ENCODE measurements around the gene PEMT. TPM values are rescaled to one million over a fixed set of nuclear protein-coding genes. Genes with fewer than 3 reads are reported as not detected.

Gene PEMT
- total and polyA plus RNA-seq, 4 donors: 18.7 to 59.1 (median 34.4) TPM

DNA sequence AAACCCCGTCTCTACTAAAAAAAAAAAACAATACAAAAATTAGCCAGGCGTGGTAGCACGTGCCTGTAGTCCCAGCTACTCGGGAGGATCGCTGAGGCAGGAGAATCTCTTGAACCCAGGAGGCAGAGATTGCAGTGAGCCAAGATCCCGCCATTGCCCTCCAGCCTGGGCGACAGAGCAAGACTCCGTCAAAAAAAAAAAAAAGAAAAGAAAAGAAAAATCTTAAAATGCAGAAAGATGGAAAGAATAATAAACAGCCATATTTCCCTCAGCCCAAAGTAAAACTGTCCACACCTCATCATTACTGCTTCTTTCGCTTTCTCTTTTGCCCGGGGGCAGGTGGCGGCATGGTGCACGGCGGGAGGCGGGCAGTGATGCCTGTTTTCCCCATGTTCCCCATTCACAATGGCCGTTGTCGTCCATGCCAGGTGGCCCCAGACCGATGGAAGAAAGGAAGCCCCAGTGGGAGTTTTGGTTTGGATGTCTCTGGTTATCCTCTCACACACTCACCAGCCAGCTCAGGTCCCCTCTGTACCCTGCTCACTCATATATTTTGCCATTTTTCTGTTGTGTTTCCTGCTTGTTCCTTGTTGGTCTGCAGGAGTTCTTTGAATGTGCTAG lies 37.0 kb upstream of the PEMT start:
- H3K27ac ChIP-seq (ENCODE audit: low read depth in 1 of 2, low read length in 1 of 2): no peak overlapping the region
- WGBS, 2 donors: 54 to 58% methylated on average over 17 of the region's 17 CpGs
- ATAC-seq (ENCODE audit: insufficient read depth, low FRiP score): peak; percentile 19
- TF ChIP-seq, protein P1, sequence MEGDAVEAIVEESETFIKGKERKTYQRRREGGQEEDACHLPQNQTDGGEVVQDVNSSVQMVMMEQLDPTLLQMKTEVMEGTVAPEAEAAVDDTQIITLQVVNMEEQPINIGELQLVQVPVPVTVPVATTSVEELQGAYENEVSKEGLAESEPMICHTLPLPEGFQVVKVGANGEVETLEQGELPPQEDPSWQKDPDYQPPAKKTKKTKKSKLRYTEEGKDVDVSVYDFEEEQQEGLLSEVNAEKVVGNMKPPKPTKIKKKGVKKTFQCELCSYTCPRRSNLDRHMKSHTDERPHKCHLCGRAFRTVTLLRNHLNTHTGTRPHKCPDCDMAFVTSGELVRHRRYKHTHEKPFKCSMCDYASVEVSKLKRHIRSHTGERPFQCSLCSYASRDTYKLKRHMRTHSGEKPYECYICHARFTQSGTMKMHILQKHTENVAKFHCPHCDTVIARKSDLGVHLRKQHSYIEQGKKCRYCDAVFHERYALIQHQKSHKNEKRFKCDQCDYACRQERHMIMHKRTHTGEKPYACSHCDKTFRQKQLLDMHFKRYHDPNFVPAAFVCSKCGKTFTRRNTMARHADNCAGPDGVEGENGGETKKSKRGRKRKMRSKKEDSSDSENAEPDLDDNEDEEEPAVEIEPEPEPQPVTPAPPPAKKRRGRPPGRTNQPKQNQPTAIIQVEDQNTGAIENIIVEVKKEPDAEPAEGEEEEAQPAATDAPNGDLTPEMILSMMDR (IDR thresholded peaks at IDR 0.05; ENCODE audit: control extremely low read depth, extremely low read depth): no peak
- no peak overlapping the region for H3K9ac ChIP-seq (ENCODE audit: insufficient read depth in 1 of 2, low read length in 2 of 2)
- peaks cover 0 to 2% (median 0%) of the 10 kb centered on the region in 4 donors for H3K9me3 ChIP-seq (ENCODE audit: control insufficient read depth in 4 of 4, insufficient read depth in 3 of 4, low read length in 3 of 4)
- H3K36me3 ChIP-seq (ENCODE audit: control insufficient read depth in 4 of 4, insufficient read depth in 4 of 4, low read length in 4 of 4): no peaks in the 10 kb centered on the region
- H3K4me1 ChIP-seq (ENCODE audit: control insufficient read depth in 5 of 5, insufficient read depth in 5 of 5, low read length in 5 of 5): peaks cover 0 to 4% (median 0%) of the 10 kb centered on the region in 5 donors
- no peak overlapping the region for H3K4me3 ChIP-seq
- no peaks in the 10 kb centered on the region for H3K27me3 ChIP-seq (ENCODE audit: control insufficient read depth in 3 of 3, insufficient read depth in 3 of 3, low read length in 2 of 3)
- no peak for DNase-seq

DNA sequence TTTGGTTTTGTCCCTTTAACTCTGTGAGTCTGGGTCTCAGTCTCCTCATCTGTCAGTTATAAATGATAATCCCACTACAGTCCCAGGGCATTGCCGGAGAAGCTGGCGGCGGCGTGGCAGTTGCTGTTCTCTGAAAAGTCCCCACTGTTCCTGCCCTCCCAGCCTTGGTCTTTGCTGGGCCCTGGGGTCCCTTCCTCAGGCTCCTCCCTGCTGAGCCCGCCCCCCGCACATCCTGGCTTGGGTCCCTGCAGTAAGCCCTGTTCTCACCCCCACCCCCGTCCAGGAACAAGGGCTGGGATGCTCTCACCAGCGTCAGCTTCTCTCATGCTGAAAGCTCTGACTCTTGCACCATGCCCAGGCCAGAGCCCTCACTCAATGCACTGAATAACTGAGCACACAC lies 35.3 kb upstream of the PEMT start:
- peaks cover 0 to 4% (median 0%) of the 10 kb centered on the region in 5 donors for H3K4me1 ChIP-seq (ENCODE audit: control insufficient read depth in 5 of 5, insufficient read depth in 5 of 5, low read length in 5 of 5)
- no peak for ATAC-seq (ENCODE audit: insufficient read depth, low FRiP score)
- no peak overlapping the region for H3K9ac ChIP-seq (ENCODE audit: insufficient read depth in 1 of 2, low read length in 2 of 2)
- no peak overlapping the region for H3K4me3 ChIP-seq
- H3K27me3 ChIP-seq (ENCODE audit: control insufficient read depth in 3 of 3, insufficient read depth in 3 of 3, low read length in 2 of 3): no peaks in the 10 kb centered on the region
- 88 to 93% methylated on average over 8 of the region's 8 CpGs for WGBS, 2 donors
- TF ChIP-seq, protein P1 (IDR thresholded peaks at IDR 0.05; ENCODE audit: control extremely low read depth, extremely low read depth): no peak
- DNase-seq: no peak
- H3K36me3 ChIP-seq (ENCODE audit: control insufficient read depth in 4 of 4, insufficient read depth in 4 of 4, low read length in 4 of 4): no peaks in the 10 kb centered on the region
- no peaks in the 10 kb centered on the region for H3K9me3 ChIP-seq (ENCODE audit: control insufficient read depth in 4 of 4, insufficient read depth in 3 of 4, low read length in 3 of 4)
- no peak overlapping the region for H3K27ac ChIP-seq (ENCODE audit: low read depth in 1 of 2, low read length in 1 of 2)

DNA sequence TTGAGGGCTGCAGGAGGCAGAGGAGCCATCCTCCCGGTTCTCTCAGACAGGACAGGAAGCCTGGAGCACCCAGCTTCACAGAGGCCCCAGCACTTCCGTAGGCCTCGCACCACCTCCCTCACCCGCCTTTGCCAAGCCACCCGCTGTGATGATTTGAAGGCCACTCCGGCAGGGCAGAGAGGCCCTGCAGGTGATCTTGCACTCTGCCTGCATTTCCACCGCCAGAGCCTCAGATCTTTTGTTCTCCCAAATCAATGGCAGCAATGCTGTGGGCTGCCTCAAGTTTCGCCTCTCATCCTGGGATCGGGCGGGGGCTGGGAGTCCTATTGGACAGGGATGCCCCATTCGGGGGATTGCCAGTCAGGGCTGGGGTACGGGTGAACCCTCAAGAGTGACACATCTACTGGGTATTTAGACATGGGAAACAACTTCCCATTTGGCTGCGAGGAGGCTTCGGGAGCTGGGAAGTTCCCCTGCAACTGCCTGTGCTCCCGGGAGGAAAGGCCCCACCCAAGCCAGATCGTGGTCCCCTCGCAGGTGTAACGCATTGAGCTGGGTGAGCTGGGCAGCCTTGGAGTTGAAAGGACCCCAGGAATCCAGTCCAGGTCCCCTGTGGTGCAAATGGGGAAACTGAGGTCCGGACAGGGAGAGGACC lies 34.8 kb upstream of the PEMT start:
- DNase-seq (no peak), ATAC-seq (ENCODE audit: insufficient read depth, low FRiP score) (no peak)
- H3K9me3 ChIP-seq (ENCODE audit: control insufficient read depth in 4 of 4, insufficient read depth in 3 of 4, low read length in 3 of 4): no peaks in the 10 kb centered on the region
- TF ChIP-seq, protein P1 (IDR thresholded peaks at IDR 0.05; ENCODE audit: control extremely low read depth, extremely low read depth): no peak
- H3K9ac ChIP-seq (ENCODE audit: insufficient read depth in 1 of 2, low read length in 2 of 2): no peak overlapping the region
- WGBS, 2 donors: 79% methylated on average over 19 of the region's 19 CpGs
- H3K36me3 ChIP-seq (ENCODE audit: control insufficient read depth in 4 of 4, insufficient read depth in 4 of 4, low read length in 4 of 4): no peaks in the 10 kb centered on the region
- H3K4me1 ChIP-seq (ENCODE audit: control insufficient read depth in 5 of 5, insufficient read depth in 5 of 5, low read length in 5 of 5): peaks cover 0 to 4% (median 0%) of the 10 kb centered on the region in 5 donors
- no peak overlapping the region for H3K27ac ChIP-seq (ENCODE audit: low read depth in 1 of 2, low read length in 1 of 2)
- no peaks in the 10 kb centered on the region for H3K27me3 ChIP-seq (ENCODE audit: control insufficient read depth in 3 of 3, insufficient read depth in 3 of 3, low read length in 2 of 3)
- H3K4me3 ChIP-seq: no peak overlapping the region

Data from lung (tissue), 12 donors.